OCI-LY7 (cell line): ENCODE measurements around the gene ZNF554. TPM values are rescaled to one million over a fixed set of nuclear protein-coding genes. Genes with fewer than 3 reads are reported as not detected.

Experiments used
- BruUV-seq: library from RNA; stranded (reverse); fragments of 400-500 nt; replicated peaks from 2 replicates; lab custom pipeline; 2021; lab: Mats Ljungman, UMichigan
- CTCF ChIA-PET: fragments of 300-600 bp; sonication (Branson Sonifier 250); formaldehyde crosslinking; loops from one replicate; lab custom pipeline; 2022; ENCODE audit warnings: antibody characterized with exemption; ENCODE audit not compliant: unreplicated experiment; lab: Charles Lee
- POLR2A ChIA-PET: fragments of 300-600 bp; sonication (Branson Sonifier 250); formaldehyde crosslinking; loops from one replicate; lab custom pipeline; 2022; ENCODE audit warnings: antibody characterized with exemption; lab: Charles Lee
- DNase-seq: peaks from one replicate; pipeline ENCODE4 v3.0.0-alpha.2; 2015; ENCODE audit warnings: low spot score
- H2AFZ ChIP-seq: fragments of 200-600 bp; sonication (generic), shearing (Covaris generic); 2 replicates; pipeline ENCODE4 v1.6.1; 2014; ENCODE audit warnings: mild to moderate bottlenecking, antibody characterized with exemption, low read length, moderate library complexity
- H3K27ac ChIP-seq: fragments of 200-600 bp; sonication (generic); 2 replicates; pipeline ENCODE4 v1.5.1; 2014; ENCODE audit warnings: mixed run types, low read depth, mild to moderate bottlenecking, moderate library complexity, low read length, inconsistent platforms; ENCODE audit not compliant: poor library complexity, severe bottlenecking
- H3K36me3 ChIP-seq: fragments of 200-600 bp; sonication (generic); 2 replicates; pipeline ENCODE4 v1.6.1; 2014; ENCODE audit warnings: mild to moderate bottlenecking, antibody characterized with exemption, low read length, moderate library complexity, mixed read lengths; ENCODE audit not compliant: insufficient read depth
- H3K4me1 ChIP-seq: fragments of 200-600 bp; sonication (generic); 2 replicates; pipeline ENCODE4 v1.5.1; 2014; ENCODE audit warnings: mild to moderate bottlenecking, low read length; ENCODE audit not compliant: insufficient read depth, poor library complexity, severe bottlenecking
- H3K4me2 ChIP-seq: fragments of 200-600 bp; sonication (generic); 2 replicates; pipeline ENCODE4 v1.6.1; 2014; ENCODE audit warnings: mild to moderate bottlenecking, low read length
- H3K4me3 ChIP-seq: fragments of 200-600 bp; sonication (generic); 2 replicates; pipeline ENCODE4 v1.5.1; 2014; ENCODE audit warnings: mild to moderate bottlenecking, low read depth, low read length; ENCODE audit not compliant: poor library complexity, severe bottlenecking
- H3K79me2 ChIP-seq: fragments of 200-600 bp; sonication (generic); 2 replicates; pipeline ENCODE4 v1.6.1; 2016; ENCODE audit warnings: low read depth, mild to moderate bottlenecking, low read length, moderate library complexity, mixed read lengths; ENCODE audit not compliant: insufficient read depth
- H3K9me2 ChIP-seq: fragments of 200-600 bp; sonication (generic); 2 replicates; pipeline ENCODE4 v1.6.1; 2016; ENCODE audit warnings: mild to moderate bottlenecking, low read length, mixed read lengths; ENCODE audit not compliant: insufficient read depth
- H3K9me3 ChIP-seq: fragments of 200-600 bp; sonication (generic); 2 replicates; pipeline ENCODE4 v1.6.1; 2014; ENCODE audit warnings: mild to moderate bottlenecking, mixed run types, low read length, mixed read lengths
- H4K20me1 ChIP-seq: fragments of 200-600 bp; sonication (generic); 2 replicates; pipeline ENCODE4 v1.6.1; 2014; ENCODE audit warnings: mild to moderate bottlenecking, antibody characterized with exemption, low read length, moderate library complexity, mixed read lengths; ENCODE audit not compliant: insufficient read depth
- CTCF ChIP-seq: fragments of 200-600 bp; sonication (generic); conservative IDR thresholded peaks from 2 replicates; pipeline ENCODE4 v1.5.1; 2014; ENCODE audit warnings: mild to moderate bottlenecking, antibody characterized with exemption, low read length, moderate library complexity, mixed read lengths
- EZH2phosphoT487 ChIP-seq: fragments of 200-600 bp; sonication (generic); IDR thresholded peaks from 2 replicates; pipeline ENCODE4 v1.6.1; 2018; ENCODE audit warnings: low read depth, borderline replicate concordance, mild to moderate bottlenecking, mixed run types, antibody characterized with exemption, low read length, moderate library complexity, mixed read lengths
- intact Hi-C: fragments of 100-400 bp; cut with micrococcal nuclease; formaldehyde crosslinking; loops from one replicate; pipeline ENCODE4 v1.10.0; 2022; ENCODE audit not compliant: unreplicated experiment
- total RNA-seq, 2 experiments: library from RNA; depleted of rRNA in 1 of 2; stranded (reverse); fragments of >200 nt in 1 of 2; shearing (Covaris generic) in 1 of 2; gene quantifications; 2 replicates each; pipeline ENCODE4 v1.2.3, GENCODE V29; 2014 to 2022

The ZNF554 gene
- total RNA-seq, 2 experiments from 2014 or later: 3.9 to 4.4 TPM

- H3K4me3 ChIP-seq: peak overlapping the region; percentile 94
- DNase-seq: no peak
- CTCF ChIA-PET: no interaction called here
- BruUV-seq: no TSS peak
- H3K9me2 ChIP-seq: no peaks in the 10 kb centered on the region
- intact Hi-C loops: no loop called here
- H3K27ac ChIP-seq: no peak overlapping the region
- H3K36me3 ChIP-seq: peaks cover 50% of the 10 kb centered on the region
- POLR2A ChIA-PET: no interaction called here
- H2AFZ ChIP-seq: no peak overlapping the region
- TF ChIP-seq CTCF (no peak), EZH2phosphoT487 (no peak)
- H3K9me3 ChIP-seq: no peaks in the 10 kb centered on the region
- H3K4me1 ChIP-seq: peaks cover 41% of the 10 kb centered on the region
- H3K4me2 ChIP-seq: peak overlapping the region; percentile 92
- H4K20me1 ChIP-seq: peaks cover 12% of the 10 kb centered on the region
- peaks cover 51% of the 10 kb centered on the region for H3K79me2 ChIP-seq
Observed at GRCh38 chr19:2787115-2787514, 32.6 kb upstream of the ZNF554 start.

- DNase-seq: no peak
- intact Hi-C loops: no loop called here
- Histone ChIP-seq H2AFZ (no peak overlapping the region), H3K4me2 (no peak overlapping the region; the same call in 1 of the 2 replicates), H3K79me2 (peaks cover 42% of the 10 kb centered on the region), H3K4me1 (peaks cover 40% of the 10 kb centered on the region), H3K4me3 (no peak overlapping the region), H3K9me2 (no peaks in the 10 kb centered on the region), H3K36me3 (peaks cover 60% of the 10 kb centered on the region), H4K20me1 (peaks cover 12% of the 10 kb centered on the region), H3K27ac (no peak overlapping the region), H3K9me3 (no peaks in the 10 kb centered on the region)
- BruUV-seq: no TSS peak
- TF ChIP-seq EZH2phosphoT487 (no peak), CTCF (no peak)
- CTCF ChIA-PET: no interaction called here
- POLR2A ChIA-PET: no interaction called here
Observed at GRCh38 chr19:2788237-2788636, 31.4 kb upstream of the ZNF554 start.

- H3K79me2 ChIP-seq: peaks cover 36% of the 10 kb centered on the region
- POLR2A ChIA-PET: no interaction called here
- no peaks in the 10 kb centered on the region for H3K9me3 ChIP-seq
Observed at GRCh38 chr19:2790194-2790556, 29.5 kb upstream of the ZNF554 start.

More at GRCh38 chr19:2790194-2790556, 29.5 kb upstream of the ZNF554 start:
- H4K20me1 ChIP-seq: peaks cover 12% of the 10 kb centered on the region
- CTCF ChIA-PET: no interaction called here
- H2AFZ ChIP-seq: no peak overlapping the region
- peaks cover 23% of the 10 kb centered on the region for H3K4me1 ChIP-seq
- intact Hi-C loops: no loop called here
- no peak for TF ChIP-seq CTCF
- no peak for TF ChIP-seq EZH2phosphoT487
- no peak for DNase-seq
- H3K27ac ChIP-seq: no peak overlapping the region
- H3K9me2 ChIP-seq: no peaks in the 10 kb centered on the region
- no peak overlapping the region for H3K4me3 ChIP-seq
- no peak overlapping the region for H3K4me2 ChIP-seq
- no TSS peak for BruUV-seq
- peaks cover 79% of the 10 kb centered on the region for H3K36me3 ChIP-seq
